H9 (cell line): ENCODE results near the gene CFAP46. TPM values are rescaled to one million over a fixed set of nuclear protein-coding genes. Genes with fewer than 3 reads are reported as not detected.

Source experiments
- DNase-seq: peaks from one replicate; pipeline ENCODE4 v3.0.0-alpha.2; 2017
- H2AFZ ChIP-seq: one replicate; pipeline ENCODE4 v1.6.1; 2013; ENCODE audit warnings: mild to moderate bottlenecking, low read length, control low read depth, moderate library complexity
- H2AK5ac ChIP-seq: 2 replicates; pipeline ENCODE4 v1.6.1; 2013; ENCODE audit warnings: low read length, control low read depth, mixed read lengths; ENCODE audit not compliant: insufficient read length
- H2BK120ac ChIP-seq: one replicate; pipeline ENCODE4 v1.6.1; 2013; ENCODE audit warnings: low read depth, mild to moderate bottlenecking, low read length, control low read depth, inconsistent platforms; ENCODE audit not compliant: poor library complexity, severe bottlenecking
- H2BK12ac ChIP-seq: 2 replicates; pipeline ENCODE4 v1.6.1; 2013; ENCODE audit warnings: low read length, control low read depth, mixed read lengths, low read depth; ENCODE audit not compliant: insufficient read length
- H2BK15ac ChIP-seq: 2 replicates; pipeline ENCODE4 v1.6.1; 2013; ENCODE audit warnings: low read depth, low read length, control low read depth
- H2BK20ac ChIP-seq: one replicate; pipeline ENCODE4 v1.6.1; 2013; ENCODE audit warnings: low read depth, mild to moderate bottlenecking, low read length, control low read depth, inconsistent platforms; ENCODE audit not compliant: poor library complexity, severe bottlenecking
- H2BK5ac ChIP-seq: 2 replicates; pipeline ENCODE4 v1.6.1; 2013; ENCODE audit warnings: low read length, control low read depth, mixed read lengths; ENCODE audit not compliant: insufficient read length
- H3K14ac ChIP-seq: 2 replicates; pipeline ENCODE4 v1.6.1; 2013; ENCODE audit warnings: low read length, control low read depth; ENCODE audit not compliant: insufficient read depth
- H3K18ac ChIP-seq: 2 replicates; pipeline ENCODE4 v1.6.1; 2013; ENCODE audit warnings: low read depth, mild to moderate bottlenecking, mixed read lengths, low read length, control low read depth; ENCODE audit not compliant: insufficient read length
- H3K23ac ChIP-seq: 2 replicates; pipeline ENCODE4 v1.6.1; 2013; ENCODE audit warnings: low read length, control low read depth, mixed read lengths, low read depth; ENCODE audit not compliant: insufficient read length
- H3K23me2 ChIP-seq: 2 replicates; pipeline ENCODE4 v1.6.1; 2013; ENCODE audit warnings: low read depth, mild to moderate bottlenecking, mixed read lengths, low read length, control low read depth; ENCODE audit not compliant: insufficient read length, poor library complexity, severe bottlenecking
- H3K27ac ChIP-seq: 2 replicates; pipeline ENCODE4 v1.5.1; 2013; ENCODE audit warnings: low read length, control low read depth, mixed read lengths, low read depth; ENCODE audit not compliant: insufficient read length
- H3K27me3 ChIP-seq: 2 replicates; pipeline ENCODE4 v1.6.1; 2013; ENCODE audit warnings: low read length, control low read depth, inconsistent platforms; ENCODE audit not compliant: insufficient read depth
- H3K4ac ChIP-seq: 2 replicates; pipeline ENCODE4 v1.6.1; 2013; ENCODE audit warnings: low read depth, mild to moderate bottlenecking, control low read depth, inconsistent platforms, low read length, moderate library complexity
- H3K4me1 ChIP-seq: 2 replicates; pipeline ENCODE4 v1.6.1; 2013; ENCODE audit warnings: low read length, control low read depth, inconsistent platforms; ENCODE audit not compliant: insufficient read depth
- H3K4me2 ChIP-seq: 2 replicates; pipeline ENCODE4 v1.6.1; 2013; ENCODE audit warnings: low read length, control low read depth, mixed read lengths; ENCODE audit not compliant: insufficient read length, insufficient read depth
- H3K56ac ChIP-seq: 2 replicates; pipeline ENCODE4 v1.6.1; 2013; ENCODE audit warnings: low read depth, mild to moderate bottlenecking, mixed read lengths, low read length, control low read depth; ENCODE audit not compliant: insufficient read length
- H3K79me1 ChIP-seq: 2 replicates; pipeline ENCODE4 v1.6.1; 2013; ENCODE audit warnings: low read depth, mild to moderate bottlenecking, moderate library complexity, low read length, control low read depth, inconsistent platforms; ENCODE audit not compliant: insufficient read depth, poor library complexity, severe bottlenecking
- H3K79me2 ChIP-seq: 2 replicates; pipeline ENCODE4 v1.6.1; 2013; ENCODE audit warnings: low read length, control low read depth, inconsistent platforms; ENCODE audit not compliant: insufficient read depth
- H3K9ac ChIP-seq: 2 replicates; pipeline ENCODE4 v1.6.1; 2013; ENCODE audit warnings: low read length, control low read depth, mixed read lengths; ENCODE audit not compliant: insufficient read length; ENCODE audit errors: extremely low read depth
- H3K9me3 ChIP-seq: one replicate; pipeline ENCODE4 v1.6.1; 2013; ENCODE audit warnings: low read depth, low read length, inconsistent platforms; ENCODE audit not compliant: control insufficient read depth
- H3T11ph ChIP-seq: one replicate; pipeline ENCODE4 v1.6.1; 2013; ENCODE audit warnings: mild to moderate bottlenecking, low read length, control low read depth, inconsistent platforms
- H4K20me1 ChIP-seq: one replicate; pipeline ENCODE4 v1.6.1; 2013; ENCODE audit not compliant: control insufficient read depth, insufficient read length, insufficient read depth
- H4K5ac ChIP-seq: 2 replicates; pipeline ENCODE4 v1.6.1; 2013; ENCODE audit warnings: low read depth, mild to moderate bottlenecking, mixed read lengths, low read length, control low read depth; ENCODE audit not compliant: insufficient read length
- H4K8ac ChIP-seq: replicated peaks from 2 replicates; pipeline ENCODE4 v1.6.1; 2013; ENCODE audit warnings: low read length, control low read depth, mixed read lengths, low read depth; ENCODE audit not compliant: insufficient read length
- H4K91ac ChIP-seq: 2 replicates; pipeline ENCODE4 v1.6.1; 2013; ENCODE audit warnings: low read depth, mild to moderate bottlenecking, moderate library complexity, mixed read lengths, low read length, control low read depth; ENCODE audit not compliant: insufficient read length
- H3K27ac Mint-ChIP-seq, 3 experiments: 2 replicates in 2 of 3; 3 replicates in 1 of 3; pipeline ENCODE4 v1.8.0; 2020 to 2021; ENCODE audit warnings: mixed read lengths in 3 of 3, mild to moderate bottlenecking in 1 of 3, moderate library complexity in 1 of 3
- H3K27me3 Mint-ChIP-seq: 2 replicates; pipeline ENCODE4 v1.8.0; 2021; ENCODE audit warnings: low read depth, mild to moderate bottlenecking, moderate library complexity, mixed read lengths
- H3K36me3 Mint-ChIP-seq, 3 experiments: 2 replicates in 2 of 3; 3 replicates in 1 of 3; pipeline ENCODE4 v1.8.0; 2020 to 2021; ENCODE audit warnings: low read depth in 3 of 3, mixed read lengths in 3 of 3; ENCODE audit not compliant: insufficient read depth in 1 of 3
- H3K4me1 Mint-ChIP-seq, 2 experiments: 2 replicates each; pipeline ENCODE4 v1.8.0; 2020; ENCODE audit warnings: mixed read lengths in 2 of 2
- H3K4me3 Mint-ChIP-seq, 2 experiments: 2 replicates in 1 of 2; 3 replicates in 1 of 2; pipeline ENCODE4 v1.8.0; 2020 to 2021; ENCODE audit warnings: mild to moderate bottlenecking in 2 of 2, mixed read lengths in 2 of 2, moderate library complexity in 1 of 2
- H3K9me3 Mint-ChIP-seq, 2 experiments: 2 replicates in 1 of 2; 3 replicates in 1 of 2; pipeline ENCODE4 v1.8.0; 2020; ENCODE audit warnings: mild to moderate bottlenecking in 2 of 2, mixed read lengths in 2 of 2, moderate library complexity in 1 of 2
- WGBS: extraction: QIAGEN DNeasy Blood & Tissue Kit; methylation state at CpG from one replicate; pipeline ENCODE4 v1.1.7; 2013; ENCODE audit warnings: missing lambda C conversion rate, low lambda C conversion rate, mixed read lengths; ENCODE audit not compliant: insufficient read length; ENCODE audit errors: extremely low coverage; 5-methylcytosine and 5-hydroxymethylcytosine counted together
- total RNA-seq: library from RNA; stranded (reverse); gene quantifications from 2 replicates; pipeline ENCODE4 v1.2.1, GENCODE V29; 2021
- TF ChIP-seq, protein P1 (sequence below): fragments of 200-600 bp; sonication (generic); conservative IDR thresholded peaks from 3 replicates; pipeline ENCODE4 v1.8.0; 2021; ENCODE audit warnings: antibody characterized with exemption, mild to moderate bottlenecking

Gene CFAP46
- total RNA-seq, 1 experiment from 2014 or later: 3.1 TPM

DNA sequence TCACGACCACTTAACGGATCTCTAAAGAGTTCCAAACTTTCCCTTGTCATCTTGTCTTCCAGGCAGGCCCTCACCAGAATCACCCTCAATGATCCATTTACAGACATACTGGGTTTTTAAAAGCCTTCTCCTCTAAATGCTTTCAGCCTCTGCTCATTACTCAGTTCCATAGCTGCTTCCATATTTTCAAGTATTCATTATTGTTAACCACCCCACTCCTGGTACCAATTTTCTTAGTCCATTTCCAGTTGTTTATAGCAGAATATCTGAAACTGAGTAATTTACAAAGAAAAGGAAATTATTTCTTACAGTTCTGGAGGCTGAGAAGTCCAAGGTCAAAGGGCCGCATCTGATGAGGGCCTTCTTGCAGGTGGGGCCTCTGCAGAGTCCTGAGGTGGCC lies 100.0 kb downstream of the CFAP46 start:
- H3K9ac ChIP-seq: no peak overlapping the region
- no peak overlapping the region for H3K56ac ChIP-seq
- H3K9me3 Mint-ChIP-seq: peaks cover 17 to 20% of the 10 kb centered on the region in 2 experiments
- H2AK5ac ChIP-seq: no peak overlapping the region
- no peaks in the 10 kb centered on the region for H3K27me3 ChIP-seq
- no peak overlapping the region for H2BK120ac ChIP-seq
- WGBS: no CpG with 5 or more reads among the region's 3 CpGs
- no peaks in the 10 kb centered on the region for H3K4me1 ChIP-seq
- no peak overlapping the region for H3T11ph ChIP-seq
- no peak overlapping the region for H3K4me2 ChIP-seq
- no peaks in the 10 kb centered on the region; a peak in 1 of 4 replicates for H3K4me1 Mint-ChIP-seq
- H4K91ac ChIP-seq: no peak overlapping the region
- H3K27me3 Mint-ChIP-seq: peaks cover 15% of the 10 kb centered on the region
- no peak overlapping the region for H4K8ac ChIP-seq
- H4K20me1 ChIP-seq: no peaks in the 10 kb centered on the region
- H3K23ac ChIP-seq: no peak overlapping the region
- H2AFZ ChIP-seq: no peak overlapping the region
- H3K9me3 ChIP-seq: peaks cover 8% of the 10 kb centered on the region
- DNase-seq: no peak
- H2BK5ac ChIP-seq: no peak overlapping the region
- H4K5ac ChIP-seq: no peak overlapping the region
- H3K27ac ChIP-seq: no peak overlapping the region
- no peaks in the 10 kb centered on the region for H3K79me2 ChIP-seq
- H2BK20ac ChIP-seq: no peak overlapping the region
- peaks cover 7 to 11% (median 11%) of the 10 kb centered on the region in 3 experiments for H3K36me3 Mint-ChIP-seq
- no peak overlapping the region for H3K4ac ChIP-seq
- H3K4me3 Mint-ChIP-seq: no peak overlapping the region
- H2BK15ac ChIP-seq: no peak overlapping the region
- no peaks in the 10 kb centered on the region for H3K23me2 ChIP-seq
- H3K27ac Mint-ChIP-seq: no peak overlapping the region
- no peak overlapping the region for H3K14ac ChIP-seq
- H3K18ac ChIP-seq: no peak overlapping the region
- no peak overlapping the region for H2BK12ac ChIP-seq
- TF ChIP-seq, protein P1, sequence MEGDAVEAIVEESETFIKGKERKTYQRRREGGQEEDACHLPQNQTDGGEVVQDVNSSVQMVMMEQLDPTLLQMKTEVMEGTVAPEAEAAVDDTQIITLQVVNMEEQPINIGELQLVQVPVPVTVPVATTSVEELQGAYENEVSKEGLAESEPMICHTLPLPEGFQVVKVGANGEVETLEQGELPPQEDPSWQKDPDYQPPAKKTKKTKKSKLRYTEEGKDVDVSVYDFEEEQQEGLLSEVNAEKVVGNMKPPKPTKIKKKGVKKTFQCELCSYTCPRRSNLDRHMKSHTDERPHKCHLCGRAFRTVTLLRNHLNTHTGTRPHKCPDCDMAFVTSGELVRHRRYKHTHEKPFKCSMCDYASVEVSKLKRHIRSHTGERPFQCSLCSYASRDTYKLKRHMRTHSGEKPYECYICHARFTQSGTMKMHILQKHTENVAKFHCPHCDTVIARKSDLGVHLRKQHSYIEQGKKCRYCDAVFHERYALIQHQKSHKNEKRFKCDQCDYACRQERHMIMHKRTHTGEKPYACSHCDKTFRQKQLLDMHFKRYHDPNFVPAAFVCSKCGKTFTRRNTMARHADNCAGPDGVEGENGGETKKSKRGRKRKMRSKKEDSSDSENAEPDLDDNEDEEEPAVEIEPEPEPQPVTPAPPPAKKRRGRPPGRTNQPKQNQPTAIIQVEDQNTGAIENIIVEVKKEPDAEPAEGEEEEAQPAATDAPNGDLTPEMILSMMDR: no peak
- H3K79me1 ChIP-seq: no peaks in the 10 kb centered on the region
